ENCODE results near the gene COPS8. TPM values are rescaled to one million over a fixed set of nuclear protein-coding genes. Genes with fewer than 3 reads are reported as not detected.

Gene COPS8
- total and polyA plus RNA-seq, 2 of the 4 experiments (the other 2 are of a cell fraction), result 47.0 to 64.9 TPM

GRCh38 chr2:237056287-237056875, 29.3 kb upstream of the COPS8 start:
- no peak overlapping the region for H2AK9ac ChIP-seq (replicated peaks; ENCODE audit: low read depth, low read length, poor library complexity)
- H4K8ac ChIP-seq (ENCODE audit: low read depth in 2 of 2, low read length in 2 of 2), result no peak overlapping the region
- H4K91ac ChIP-seq (ENCODE audit: insufficient read depth, low read depth, low read length), result no peak overlapping the region
- no peak overlapping the region for H4K5ac ChIP-seq (ENCODE audit: low read depth, low read length)
- no peak overlapping the region for H2BK15ac ChIP-seq (ENCODE audit: low read depth, low read length)
- H2BK5ac ChIP-seq (ENCODE audit: low read depth, low read length, poor library complexity, severe bottlenecking), result no peak overlapping the region
- no peaks in the 10 kb centered on the region for H3K9me1 ChIP-seq (ENCODE audit: insufficient read depth, low read length)
- H3K23ac ChIP-seq (ENCODE audit: low read depth, low read length), result no peak overlapping the region
- no peaks in the 10 kb centered on the region; the same call in 1 of the 2 replicates for H3K36me3 ChIP-seq (ENCODE audit: control insufficient read depth, insufficient read depth, low read length)
- H3K56ac ChIP-seq (ENCODE audit: extremely low read depth, insufficient read depth, low read length), result no peak overlapping the region
- no peak overlapping the region for H2AK5ac ChIP-seq (ENCODE audit: low read depth, low read length)
- H3K79me1 ChIP-seq (ENCODE audit: low read depth in 1 of 2, low read length in 2 of 2), result no peaks in the 10 kb centered on the region
- no peak overlapping the region for H2BK20ac ChIP-seq (ENCODE audit: low read depth, low read length)
- in situ Hi-C loops (cut with MboI; ENCODE audit: low sequenced_read_pairs), result loop anchor here (10.0 kb wide), 2 partner anchors 542 to 712 kb away; no protein-coding TSS in a partner anchor
- H2AFZ ChIP-seq (replicated peaks; ENCODE audit: low read length, poor library complexity), result no peak overlapping the region
- WGBS, 2 experiments (ENCODE audit: extremely low coverage in 2 of 2, insufficient read length in 1 of 2), result 63% methylated on average over 2 of the region's 11 CpGs; no CpG with 5 or more reads in 1 of the 2 experiments
- no peaks in the 10 kb centered on the region for H3K9me3 ChIP-seq (ENCODE audit: control insufficient read depth, insufficient read depth, low read length)
- peaks cover 11% of the 10 kb centered on the region; the same call in 1 of the 2 replicates for H3K27me3 ChIP-seq (ENCODE audit: control insufficient read depth, insufficient read depth, low read length)
- ChIA-PET CTCF (no interaction called here), POLR2A (ENCODE audit: unreplicated experiment) (no interaction called here)
- dilution Hi-C loops (cut with HindIII; ENCODE audit: low sequenced_read_pairs, unreplicated experiment), result no loop called here
- no peak overlapping the region for H3K4ac ChIP-seq (ENCODE audit: low read depth, low read length)
- no peak overlapping the region for H2BK120ac ChIP-seq (ENCODE audit: low read depth, low read length)
- H4K20me1 ChIP-seq (ENCODE audit: insufficient read depth, low read length), result no peaks in the 10 kb centered on the region
- DNase-seq (no peak), ATAC-seq (ENCODE audit: low read depth) (no peak)
- TF ChIP-seq USF2 (IDR thresholded peaks at IDR 0.05; ENCODE audit: low read depth, low read length), result no peak
- TF ChIP-seq POLR2A (IDR thresholded peaks at IDR 0.05; ENCODE audit: low read depth, low read length), result no peak
- TF ChIP-seq MAZ (IDR thresholded peaks at IDR 0.05; ENCODE audit: borderline replicate concordance, low read depth, low read length), result no peak
- TF ChIP-seq ELK1 (IDR thresholded peaks at IDR 0.05; ENCODE audit: borderline replicate concordance, low read depth, low read length), result no peak
- no peak for TF ChIP-seq MAFK (IDR thresholded peaks at IDR 0.05; ENCODE audit: low read depth, low read length)
- no peak for TF ChIP-seq RFX5 (IDR thresholded peaks at IDR 0.05; ENCODE audit: low read depth, low read length)
- H3K9ac ChIP-seq (ENCODE audit: low read depth, low read length), result no peak overlapping the region
- no TSS peak for BruUV-seq (replicated peaks)
- no peak overlapping the region for H3K4me2 ChIP-seq (ENCODE audit: low read depth, low read length)
- no peak overlapping the region for H3K4me3 ChIP-seq (ENCODE audit: insufficient read depth, low read depth, low read length)
- no peak overlapping the region for H3K27ac ChIP-seq (ENCODE audit: insufficient read depth, low read length)
- no peak overlapping the region for H3K18ac ChIP-seq (ENCODE audit: low read depth, low read length)
- no peaks in the 10 kb centered on the region for H3K4me1 ChIP-seq (ENCODE audit: control insufficient read depth, insufficient read depth, low read length)
- no peak overlapping the region for H3K14ac ChIP-seq (replicated peaks; ENCODE audit: low read depth, low read length)
- intact Hi-C loops (cut with micrococcal nuclease), result no loop called here
